ENCODE results near the gene DYNC1LI2. TPM values are rescaled to one million over a fixed set of nuclear protein-coding genes. Genes with fewer than 3 reads are reported as not detected.

Gene DYNC1LI2
- total RNA-seq, 1 experiment from 2014 or later: 92.8 TPM

GRCh38 chr16:66714654-66715307 lies 36.6 kb downstream of the DYNC1LI2 start:
- RAD21 ChIA-PET (ENCODE audit: low non-redundant PET in 1 of 2, low total read pairs in 2 of 2, uncharacterized antibody in 2 of 2, unreplicated experiment in 2 of 2): no interaction called here
- intact Hi-C loops (cut with micrococcal nuclease): no loop called here
- DNase-seq (ENCODE audit: low read depth, low spot score) (no peak), ATAC-seq (no peak)
- POLR2A ChIA-PET: no interaction called here
- H3K27me3 ChIP-seq (ENCODE audit: insufficient read depth, low read length): no peaks in the 10 kb centered on the region
- no peak overlapping the region for H3K27ac ChIP-seq (ENCODE audit: low read depth, low read length)
- CTCF ChIA-PET: no interaction called here
- H3K4me1 ChIP-seq (ENCODE audit: control insufficient read depth in 1 of 2, insufficient read depth in 2 of 2, low read length in 2 of 2): no peaks in the 10 kb centered on the region
- no peak overlapping the region for H3K9ac ChIP-seq (ENCODE audit: low read length)
- no peak overlapping the region for H3K4me3 ChIP-seq (replicated peaks in 1 of 2; ENCODE audit: low read depth in 1 of 2, low read length in 2 of 2)
- no peaks in the 10 kb centered on the region for H4K20me1 ChIP-seq (ENCODE audit: insufficient read depth)
- TF ChIP-seq, protein P1, sequence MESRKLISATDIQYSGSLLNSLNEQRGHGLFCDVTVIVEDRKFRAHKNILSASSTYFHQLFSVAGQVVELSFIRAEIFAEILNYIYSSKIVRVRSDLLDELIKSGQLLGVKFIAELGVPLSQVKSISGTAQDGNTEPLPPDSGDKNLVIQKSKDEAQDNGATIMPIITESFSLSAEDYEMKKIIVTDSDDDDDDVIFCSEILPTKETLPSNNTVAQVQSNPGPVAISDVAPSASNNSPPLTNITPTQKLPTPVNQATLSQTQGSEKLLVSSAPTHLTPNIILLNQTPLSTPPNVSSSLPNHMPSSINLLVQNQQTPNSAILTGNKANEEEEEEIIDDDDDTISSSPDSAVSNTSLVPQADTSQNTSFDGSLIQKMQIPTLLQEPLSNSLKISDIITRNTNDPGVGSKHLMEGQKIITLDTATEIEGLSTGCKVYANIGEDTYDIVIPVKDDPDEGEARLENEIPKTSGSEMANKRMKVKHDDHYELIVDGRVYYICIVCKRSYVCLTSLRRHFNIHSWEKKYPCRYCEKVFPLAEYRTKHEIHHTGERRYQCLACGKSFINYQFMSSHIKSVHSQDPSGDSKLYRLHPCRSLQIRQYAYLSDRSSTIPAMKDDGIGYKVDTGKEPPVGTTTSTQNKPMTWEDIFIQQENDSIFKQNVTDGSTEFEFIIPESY (IDR thresholded peaks at IDR 0.05; ENCODE audit: extremely low read depth, insufficient replicate concordance, low read length): no peak
- no peak for TF ChIP-seq CEBPB (IDR thresholded peaks at IDR 0.05; ENCODE audit: low read depth)
- TF ChIP-seq, protein P2, sequence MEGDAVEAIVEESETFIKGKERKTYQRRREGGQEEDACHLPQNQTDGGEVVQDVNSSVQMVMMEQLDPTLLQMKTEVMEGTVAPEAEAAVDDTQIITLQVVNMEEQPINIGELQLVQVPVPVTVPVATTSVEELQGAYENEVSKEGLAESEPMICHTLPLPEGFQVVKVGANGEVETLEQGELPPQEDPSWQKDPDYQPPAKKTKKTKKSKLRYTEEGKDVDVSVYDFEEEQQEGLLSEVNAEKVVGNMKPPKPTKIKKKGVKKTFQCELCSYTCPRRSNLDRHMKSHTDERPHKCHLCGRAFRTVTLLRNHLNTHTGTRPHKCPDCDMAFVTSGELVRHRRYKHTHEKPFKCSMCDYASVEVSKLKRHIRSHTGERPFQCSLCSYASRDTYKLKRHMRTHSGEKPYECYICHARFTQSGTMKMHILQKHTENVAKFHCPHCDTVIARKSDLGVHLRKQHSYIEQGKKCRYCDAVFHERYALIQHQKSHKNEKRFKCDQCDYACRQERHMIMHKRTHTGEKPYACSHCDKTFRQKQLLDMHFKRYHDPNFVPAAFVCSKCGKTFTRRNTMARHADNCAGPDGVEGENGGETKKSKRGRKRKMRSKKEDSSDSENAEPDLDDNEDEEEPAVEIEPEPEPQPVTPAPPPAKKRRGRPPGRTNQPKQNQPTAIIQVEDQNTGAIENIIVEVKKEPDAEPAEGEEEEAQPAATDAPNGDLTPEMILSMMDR (IDR thresholded peaks at IDR 0.05 in 2 of 3, conservative IDR thresholded peaks at IDR 0.05 in 1 of 3; ENCODE audit: borderline replicate concordance in 1 of 3, insufficient read depth in 1 of 3, low read depth in 2 of 3, low read length in 2 of 3): no peak
- no peak for TF ChIP-seq JUND (IDR thresholded peaks at IDR 0.05)
- no peak for TF ChIP-seq FOSL1 (IDR thresholded peaks at IDR 0.05; ENCODE audit: low read depth)
- H3K4me2 ChIP-seq (ENCODE audit: low read length): no peak overlapping the region
- H3K79me2 ChIP-seq (ENCODE audit: insufficient read depth, low read length): no peaks in the 10 kb centered on the region
- no TSS peak for BruUV-seq (replicated peaks)
- no peaks in the 10 kb centered on the region for H3K36me3 ChIP-seq (ENCODE audit: control insufficient read depth in 1 of 2, insufficient read depth in 2 of 2, low read length in 2 of 2)
- H3K9me3 ChIP-seq (ENCODE audit: control insufficient read depth in 1 of 2, insufficient read depth in 1 of 2, low read depth in 1 of 2, low read length in 2 of 2): no peaks in the 10 kb centered on the region
- no peaks in the 10 kb centered on the region for H3K9me2 ChIP-seq (ENCODE audit: insufficient read depth)
- H2AFZ ChIP-seq (ENCODE audit: low read depth, low read length, poor library complexity, severe bottlenecking): no peak overlapping the region

Data from HCT116 (cell line).